OCI-LY1 (cell line): ENCODE results near the gene NTMT2.

Experiments
- CTCF ChIP-seq: fragments of 200-600 bp; sonication (generic), shearing (Covaris generic); IDR thresholded peaks from 2 replicates; pipeline ENCODE4 v1.5.1; 2017; ENCODE audit warnings: mild to moderate bottlenecking, antibody characterized with exemption, low read length, moderate library complexity, mixed read lengths
- EZH2 ChIP-seq: fragments of 200-600 bp; sonication (generic), shearing (Covaris generic); IDR thresholded peaks from 2 replicates; pipeline ENCODE4 v1.8.0; 2017; ENCODE audit warnings: borderline replicate concordance, mixed run types, mild to moderate bottlenecking, antibody characterized with exemption, low read length, moderate library complexity, mixed read lengths

GRCh38 chr1:170164103-170164763, 18.5 kb downstream of the NTMT2 start:
- no peak for TF ChIP-seq CTCF
- TF ChIP-seq EZH2, result no peak
